SU-DHL-6 (cell line): Measurements from ENCODE around the gene STAG2.

ENCODE experiments used
- H2AFZ ChIP-seq: fragments of 200-600 bp; sonication (generic); 2 replicates; pipeline ENCODE4 v1.6.1; 2014; ENCODE audit warnings: low read depth, mild to moderate bottlenecking, moderate library complexity, mixed read lengths, antibody characterized with exemption, low read length; ENCODE audit not compliant: severe bottlenecking
- H3F3A ChIP-seq: fragments of 200-600 bp; shearing (Covaris generic); 2 replicates; pipeline ENCODE4 v1.6.0; 2016; ENCODE audit warnings: antibody characterized with exemption, mild to moderate bottlenecking; ENCODE audit not compliant: insufficient read depth
- H3K27ac ChIP-seq: fragments of 200-600 bp; sonication (generic); 2 replicates; pipeline ENCODE4 v1.5.1; 2016; ENCODE audit warnings: low read depth, mild to moderate bottlenecking, low read length, moderate library complexity, mixed read lengths
- H3K27me3 ChIP-seq: fragments of 200-600 bp; sonication (generic), shearing (Covaris generic); 2 replicates; pipeline ENCODE4 v1.6.0; 2014; ENCODE audit warnings: mild to moderate bottlenecking, low read length
- H3K36me3 ChIP-seq: fragments of 200-600 bp; sonication (generic); 2 replicates; pipeline ENCODE4 v1.6.1; 2014; ENCODE audit warnings: mild to moderate bottlenecking, low read length, mixed read lengths
- H3K4me2 ChIP-seq: fragments of 300-600, 200-600 bp; shearing (Covaris generic), sonication (generic); 2 replicates; pipeline ENCODE4 v1.6.0; 2014; ENCODE audit warnings: low read length, low read depth, mild to moderate bottlenecking; ENCODE audit not compliant: poor library complexity, severe bottlenecking
- H3K4me3 ChIP-seq: fragments of 200-600 bp; sonication (generic); 2 replicates; pipeline ENCODE4 v1.5.1; 2014; ENCODE audit warnings: antibody characterized with exemption, low read length, mild to moderate bottlenecking, mixed read lengths; ENCODE audit not compliant: insufficient read depth, poor library complexity, severe bottlenecking
- H3K79me2 ChIP-seq: fragments of 200-600 bp; sonication (generic); 2 replicates; pipeline ENCODE4 v1.6.1; 2014; ENCODE audit warnings: mild to moderate bottlenecking, low read length, moderate library complexity; ENCODE audit not compliant: insufficient read depth
- H3K9ac ChIP-seq: fragments of 200-600 bp; sonication (generic); 2 replicates; pipeline ENCODE4 v1.7.0; 2014; ENCODE audit warnings: mild to moderate bottlenecking, low read length
- H3K9me2 ChIP-seq: fragments of 200-600 bp; sonication (generic); replicated peaks from 2 replicates; pipeline ENCODE4 v1.6.1; 2014; ENCODE audit warnings: low read length; ENCODE audit not compliant: insufficient read depth
- H3K9me3 ChIP-seq: fragments of 200-600 bp; sonication (generic); 2 replicates; pipeline ENCODE4 v1.6.1; 2014; ENCODE audit warnings: low read length, mixed read lengths; ENCODE audit not compliant: insufficient read depth
- H4K20me1 ChIP-seq: fragments of 200-600 bp; sonication (generic); 2 replicates; pipeline ENCODE4 v1.6.1; 2014; ENCODE audit warnings: low read depth, mild to moderate bottlenecking, antibody characterized with exemption, low read length, moderate library complexity, mixed read lengths
- CTCF ChIP-seq: fragments of 200-600 bp; sonication (generic); IDR thresholded peaks from one replicate; pipeline ENCODE4 v1.5.1; 2017; ENCODE audit warnings: antibody characterized with exemption, mild to moderate bottlenecking, low read length, moderate library complexity; ENCODE audit not compliant: insufficient read depth, poor library complexity, severe bottlenecking
- EZH2phosphoT487 ChIP-seq: fragments of 200-600 bp; sonication (generic), shearing (Covaris generic); conservative IDR thresholded peaks from 2 replicates; pipeline ENCODE4 v1.6.1; 2018; ENCODE audit warnings: mild to moderate bottlenecking, antibody characterized with exemption, low read length, moderate library complexity, mixed read lengths

The STAG2 gene

GRCh38 chrX:124010566-124010965 is 49.1 kb downstream of the STAG2 start:
- Histone ChIP-seq H3K9me2 (no peaks in the 10 kb centered on the region), H3K9me3 (no peaks in the 10 kb centered on the region), H3K4me2 (no peak overlapping the region), H3K9ac (no peak overlapping the region), H3F3A (no peaks in the 10 kb centered on the region), H3K27me3 (no peaks in the 10 kb centered on the region), H3K27ac (no peak overlapping the region), H3K79me2 (peaks cover 97% of the 10 kb centered on the region), H2AFZ (no peak overlapping the region), H3K4me3 (no peak overlapping the region), H3K36me3 (no peaks in the 10 kb centered on the region), H4K20me1 (peaks cover 5% of the 10 kb centered on the region; the same call in 1 of the 2 replicates)
- TF ChIP-seq CTCF (no peak), EZH2phosphoT487 (no peak)

- no peaks in the 10 kb centered on the region for H3K27me3 ChIP-seq
- H3K4me2 ChIP-seq, result no peak overlapping the region
- peaks cover 8% of the 10 kb centered on the region; the same call in 1 of the 2 replicates for H4K20me1 ChIP-seq
- no peak overlapping the region for H3K9ac ChIP-seq
- no peaks in the 10 kb centered on the region for H3K9me3 ChIP-seq
- H3K4me3 ChIP-seq, result no peak overlapping the region
- H3K79me2 ChIP-seq, result peaks cover 99% of the 10 kb centered on the region
- H3F3A ChIP-seq, result no peaks in the 10 kb centered on the region
- no peak overlapping the region for H3K27ac ChIP-seq
- no peaks in the 10 kb centered on the region for H3K36me3 ChIP-seq
- no peak overlapping the region for H2AFZ ChIP-seq
- H3K9me2 ChIP-seq, result no peaks in the 10 kb centered on the region
- TF ChIP-seq CTCF (no peak), EZH2phosphoT487 (no peak)
Measured at GRCh38 chrX:124015721-124016120, 54.2 kb downstream of the STAG2 start.

- no peak overlapping the region for H3K9ac ChIP-seq
- H3K9me3 ChIP-seq, result no peaks in the 10 kb centered on the region
- H3K27me3 ChIP-seq, result no peaks in the 10 kb centered on the region
- no peak overlapping the region for H3K27ac ChIP-seq
- H2AFZ ChIP-seq, result no peak overlapping the region
- H3K36me3 ChIP-seq, result no peaks in the 10 kb centered on the region; the same call in 1 of the 2 replicates
- no peak for TF ChIP-seq EZH2phosphoT487
- no peak for TF ChIP-seq CTCF
- peaks cover 8% of the 10 kb centered on the region; the same call in 1 of the 2 replicates for H4K20me1 ChIP-seq
- H3F3A ChIP-seq, result no peaks in the 10 kb centered on the region
- no peak overlapping the region for H3K4me2 ChIP-seq
- no peak overlapping the region for H3K4me3 ChIP-seq
- no peaks in the 10 kb centered on the region for H3K9me2 ChIP-seq
- peaks cover 99% of the 10 kb centered on the region for H3K79me2 ChIP-seq
Measured at GRCh38 chrX:124016825-124017224, 55.3 kb downstream of the STAG2 start.
